Activated CD4-positive, alpha-beta T cell treated with anti-CD3 and anti-CD28 coated beads, Interleukin-2, amount 50 U/mL, for 16 hours (primary cell): ENCODE measurements around the gene CTAGE9.
"Not testable (repeated sequence)": the region's sequence is repeated elsewhere in the genome, so short reads cannot be mapped to it uniquely, and the experiment has no call there.

Experiments
- DNase-seq: peaks from one replicate; pipeline ENCODE4 v3.0.0-alpha.2; 2020

The CTAGE9 gene

GRCh38 chr6:131728296-131728939 is 17.6 kb upstream of the CTAGE9 start:
- DNase-seq = peak; percentile 11

GRCh38 chr6:131727868-131728267 is 17.1 kb upstream of the CTAGE9 start:
- no peak for DNase-seq

- no peak for DNase-seq
Observed at GRCh38 chr6:131727467-131727866, 16.6 kb upstream of the CTAGE9 start.

DNA sequence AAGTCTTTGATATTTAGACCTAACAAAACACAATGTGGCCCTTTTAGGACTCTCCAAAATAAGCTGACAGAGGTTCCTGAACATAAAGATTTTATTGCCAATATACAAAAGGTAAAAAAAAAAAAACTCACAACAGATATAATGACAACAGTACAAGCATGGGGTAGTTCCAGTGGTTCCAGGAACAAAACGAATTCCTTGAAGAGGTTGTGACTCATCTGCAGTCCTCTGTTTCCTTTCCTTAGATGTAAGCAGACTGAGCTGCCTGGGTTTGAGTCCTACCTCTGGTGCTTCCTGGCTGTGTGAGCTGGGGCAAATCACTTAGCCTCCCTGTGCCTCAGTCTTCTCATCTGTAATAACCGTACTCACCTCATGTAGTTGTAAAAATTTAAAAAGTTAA is 13.3 kb upstream of the CTAGE9 start:
- no peak for DNase-seq

DNA sequence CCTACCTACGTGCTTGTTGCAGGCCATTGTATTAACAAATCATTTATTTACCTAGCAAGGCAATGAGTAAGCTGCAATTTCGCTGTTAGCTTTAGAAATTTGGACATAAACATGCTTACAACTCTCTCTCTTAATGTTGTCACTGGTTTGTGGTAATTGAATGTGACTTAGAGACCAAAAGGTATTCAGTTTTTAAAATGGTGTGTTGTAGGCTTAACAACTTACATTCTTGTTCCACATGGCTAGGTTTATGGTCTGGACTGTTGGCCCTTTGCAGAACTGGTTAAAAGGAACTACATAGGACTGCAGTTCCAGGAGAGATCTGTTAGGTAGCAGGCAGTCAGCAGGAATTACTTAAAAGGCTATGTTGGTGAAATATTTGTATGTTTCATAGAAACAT is 10.3 kb upstream of the CTAGE9 start:
- DNase-seq = no peak

GRCh38 chr6:131717836-131718542 is 7.2 kb upstream of the CTAGE9 start:
- no peak for DNase-seq

- DNase-seq = not testable (repeated sequence)
Observed at GRCh38 chr6:131715567-131715966, 4.8 kb upstream of the CTAGE9 start.

- DNase-seq = not testable (repeated sequence)
Observed at GRCh38 chr6:131703905-131704304, 6.9 kb downstream of the CTAGE9 start.

- DNase-seq = not testable (repeated sequence)
Observed at GRCh38 chr6:131700851-131701250, 10.0 kb downstream of the CTAGE9 start.

DNA sequence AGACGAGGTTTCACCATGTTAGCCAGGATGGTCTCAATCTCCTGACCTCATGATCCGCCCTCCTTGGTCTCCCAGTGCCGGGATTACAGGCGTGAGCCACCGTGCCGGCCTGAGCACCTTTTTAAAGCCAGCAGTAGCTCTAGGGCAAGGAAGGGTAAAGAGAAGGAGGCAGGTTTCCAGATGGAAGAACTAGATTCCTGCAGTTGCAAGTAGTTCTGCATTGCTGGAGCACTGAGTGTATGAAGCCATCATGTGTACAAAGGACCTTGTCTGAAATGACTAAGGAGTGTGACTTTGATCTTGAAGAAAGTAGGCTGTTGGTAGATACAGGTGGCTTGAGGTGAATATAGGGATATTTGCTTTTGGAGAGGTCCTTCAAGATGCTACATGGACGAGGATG is 13.9 kb downstream of the CTAGE9 start:
- no peak for DNase-seq

- DNase-seq = peak; percentile 44
Observed at GRCh38 chr6:131694832-131695426, 15.9 kb downstream of the CTAGE9 start.

GRCh38 chr6:131693384-131693783 is 17.4 kb downstream of the CTAGE9 start:
- no peak for DNase-seq

- DNase-seq = no peak
Observed at GRCh38 chr6:131692589-131692988, 18.2 kb downstream of the CTAGE9 start.

- DNase-seq = no peak
Observed at GRCh38 chr6:131692031-131692430, 18.8 kb downstream of the CTAGE9 start.

- DNase-seq = peak; percentile 72
Observed at GRCh38 chr6:131688286-131688685, 22.5 kb downstream of the CTAGE9 start.

DNA sequence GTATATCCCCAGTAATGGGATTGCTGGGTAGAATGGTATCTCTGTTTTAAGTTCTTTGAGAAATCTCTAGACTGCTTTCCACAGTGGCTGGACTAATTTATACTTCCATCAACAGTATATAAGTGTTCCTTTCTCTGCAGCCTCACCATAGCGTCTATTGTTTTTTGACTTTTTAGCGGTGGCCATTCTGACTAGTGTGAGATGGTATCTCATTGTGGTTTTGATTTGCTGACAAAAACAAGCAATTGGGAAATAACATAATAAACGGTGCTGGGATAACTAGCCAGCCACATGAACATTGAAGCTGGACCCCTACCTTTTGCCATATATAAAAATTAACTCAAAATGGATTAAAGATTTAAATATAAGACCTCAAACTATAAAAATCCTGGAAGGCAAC is 23.8 kb downstream of the CTAGE9 start:
- peak; percentile 42 for DNase-seq

- peak; percentile 82 for DNase-seq
Observed at GRCh38 chr6:131685266-131685780, 25.5 kb downstream of the CTAGE9 start.

DNA sequence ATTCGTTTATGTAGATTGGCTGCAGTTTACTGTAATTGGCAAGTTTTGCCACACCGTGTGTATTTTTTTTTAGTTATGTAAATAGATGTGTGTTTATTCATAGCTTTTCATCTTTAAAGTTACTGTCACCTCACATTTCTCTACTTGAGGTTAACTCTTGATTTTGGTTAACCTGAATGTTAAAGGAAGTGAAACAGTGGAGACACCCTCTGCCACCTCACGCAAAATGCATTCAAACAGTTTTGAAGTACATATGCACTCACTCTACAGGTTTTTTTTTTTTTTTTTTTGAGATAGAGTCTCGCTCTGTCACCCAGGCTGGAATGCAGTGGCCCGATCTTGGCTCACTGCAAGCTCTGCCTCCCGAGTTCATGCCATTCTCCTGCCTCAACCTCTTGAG is 27.3 kb downstream of the CTAGE9 start:
- DNase-seq = peak; percentile 66

GRCh38 chr6:131682442-131682841 is 28.4 kb downstream of the CTAGE9 start:
- DNase-seq = no peak

DNA sequence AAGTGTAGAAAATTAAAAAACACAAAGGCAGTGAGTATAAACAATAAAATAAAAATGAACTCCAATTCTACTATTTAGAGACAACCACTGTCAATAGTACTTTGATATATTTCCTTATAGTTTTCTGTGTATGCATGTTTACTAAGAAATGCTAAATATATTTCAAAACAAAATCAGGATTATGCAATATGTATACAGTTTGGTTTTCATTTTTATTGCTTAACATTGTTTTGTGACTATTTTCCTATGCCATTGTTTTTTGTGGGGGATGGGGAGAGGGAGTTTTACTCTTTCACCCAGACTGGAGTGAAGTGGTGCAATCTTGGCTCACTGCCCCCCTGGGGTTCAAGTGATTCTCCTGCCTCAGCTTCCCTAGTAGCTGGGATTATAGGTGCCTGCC is 29.2 kb downstream of the CTAGE9 start:
- DNase-seq = no peak

DNA sequence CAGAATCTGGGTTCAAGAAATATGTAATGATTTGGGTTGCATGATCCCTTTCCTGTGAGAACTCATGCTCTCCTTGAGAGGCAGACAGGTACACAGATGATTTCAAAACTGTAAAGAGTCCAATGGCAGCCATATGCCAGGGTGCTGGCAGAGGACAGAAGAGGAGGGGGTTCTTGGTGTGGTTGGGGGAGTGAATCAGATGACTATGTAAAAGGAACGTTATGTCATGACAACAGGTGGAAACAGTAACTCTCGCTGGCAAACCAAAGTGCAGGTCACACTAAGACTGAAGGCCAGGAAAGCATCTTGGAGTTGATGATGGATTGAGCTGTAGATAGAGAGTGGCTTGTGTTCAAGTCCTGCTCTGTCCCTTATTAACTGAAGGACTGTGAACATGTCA is 29.9 kb downstream of the CTAGE9 start:
- DNase-seq = no peak

DNA sequence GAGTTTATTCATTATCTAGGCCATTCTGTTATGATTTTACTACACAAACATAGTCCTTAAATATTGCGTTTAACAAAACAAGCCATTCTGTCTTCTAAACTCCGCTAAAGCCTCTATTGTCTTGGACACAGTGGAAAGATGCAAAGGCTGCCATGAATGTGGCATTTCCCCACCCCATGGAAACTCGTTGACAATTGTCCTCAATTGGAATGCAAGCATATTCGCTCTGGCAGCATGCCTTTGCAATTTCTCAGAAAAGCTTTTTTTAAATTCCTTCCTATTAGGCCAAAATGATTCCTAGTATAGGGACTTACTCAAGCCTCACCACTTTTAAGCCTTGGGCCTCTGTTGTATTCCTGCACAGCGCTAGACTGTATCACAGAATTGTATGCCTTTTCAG is 32.4 kb downstream of the CTAGE9 start:
- DNase-seq = no peak

DNA sequence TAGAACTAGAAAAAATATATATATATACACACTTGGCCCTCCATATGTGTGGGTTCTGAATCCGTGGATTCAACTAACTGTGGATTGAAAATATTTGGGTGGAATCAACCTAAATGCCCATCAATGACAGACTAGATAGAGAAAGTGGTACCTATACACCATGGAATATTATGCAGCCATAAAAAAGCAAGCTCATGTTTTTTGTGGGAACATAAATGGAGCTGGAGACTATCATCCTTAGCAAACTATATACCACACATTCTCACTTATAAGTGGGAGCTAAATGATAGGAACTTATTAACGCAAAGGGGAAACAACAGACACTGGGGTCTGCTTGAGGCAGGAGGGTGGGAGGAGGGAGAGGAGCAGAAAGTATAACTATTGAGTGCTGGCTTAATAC is 37.6 kb downstream of the CTAGE9 start:
- no peak for DNase-seq

- DNase-seq = no peak
Observed at GRCh38 chr6:131669891-131670290, 40.9 kb downstream of the CTAGE9 start.
